Measurements from ENCODE around the gene LGR4. TPM values are rescaled to one million over a fixed set of nuclear protein-coding genes. Genes with fewer than 3 reads are reported as not detected.
A peak's percentile ranks its signal among the peaks of the same experiment; 100 is the strongest.

Gene LGR4
- total RNA-seq, 1 experiment from 2014 or later, result 99.2 TPM

DNA sequence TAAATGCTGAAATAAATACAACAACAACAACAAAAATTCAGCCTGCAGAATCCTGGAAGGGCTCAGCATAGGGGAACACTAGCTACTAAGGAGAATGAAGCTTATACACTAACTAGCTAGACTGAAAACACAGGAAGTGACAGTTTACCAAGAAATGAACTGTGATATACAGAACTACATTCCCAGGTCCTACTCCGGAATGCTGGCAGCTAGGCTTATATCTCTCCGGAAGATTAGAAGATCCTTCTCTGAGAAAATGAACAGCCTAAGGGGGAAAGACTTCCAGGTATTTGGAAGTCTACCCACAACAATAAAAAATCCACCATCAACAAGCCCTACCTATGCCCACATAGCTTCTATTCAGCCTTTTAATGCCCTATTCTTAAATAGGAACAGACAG lies 140.6 kb downstream of the LGR4 start:
- no peak overlapping the region for H3T11ph ChIP-seq (ENCODE audit: low read length)
- H3K4ac ChIP-seq (ENCODE audit: low read depth, low read length), result no peak overlapping the region
- no peak overlapping the region for H2BK12ac ChIP-seq (ENCODE audit: insufficient read length, low read depth, low read length)
- no CpG with 5 or more reads among the region's 2 CpGs for WGBS (ENCODE audit: extremely low coverage, insufficient read length, low lambda C conversion rate)
- peaks cover 4 to 31% (median 23%) of the 10 kb centered on the region in 3 experiments; a peak in 6 of 7 replicates for H3K36me3 Mint-ChIP-seq (ENCODE audit: insufficient read depth in 1 of 3, low read depth in 3 of 3)
- TF ChIP-seq, protein P1, sequence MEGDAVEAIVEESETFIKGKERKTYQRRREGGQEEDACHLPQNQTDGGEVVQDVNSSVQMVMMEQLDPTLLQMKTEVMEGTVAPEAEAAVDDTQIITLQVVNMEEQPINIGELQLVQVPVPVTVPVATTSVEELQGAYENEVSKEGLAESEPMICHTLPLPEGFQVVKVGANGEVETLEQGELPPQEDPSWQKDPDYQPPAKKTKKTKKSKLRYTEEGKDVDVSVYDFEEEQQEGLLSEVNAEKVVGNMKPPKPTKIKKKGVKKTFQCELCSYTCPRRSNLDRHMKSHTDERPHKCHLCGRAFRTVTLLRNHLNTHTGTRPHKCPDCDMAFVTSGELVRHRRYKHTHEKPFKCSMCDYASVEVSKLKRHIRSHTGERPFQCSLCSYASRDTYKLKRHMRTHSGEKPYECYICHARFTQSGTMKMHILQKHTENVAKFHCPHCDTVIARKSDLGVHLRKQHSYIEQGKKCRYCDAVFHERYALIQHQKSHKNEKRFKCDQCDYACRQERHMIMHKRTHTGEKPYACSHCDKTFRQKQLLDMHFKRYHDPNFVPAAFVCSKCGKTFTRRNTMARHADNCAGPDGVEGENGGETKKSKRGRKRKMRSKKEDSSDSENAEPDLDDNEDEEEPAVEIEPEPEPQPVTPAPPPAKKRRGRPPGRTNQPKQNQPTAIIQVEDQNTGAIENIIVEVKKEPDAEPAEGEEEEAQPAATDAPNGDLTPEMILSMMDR (conservative IDR thresholded peaks at IDR 0.05), result no peak
- H3K27ac Mint-ChIP-seq, result peak overlapping the region in 2 of 3 experiments; percentile 29 to 70; a peak in 2 of 7 replicates
- H4K5ac ChIP-seq (ENCODE audit: insufficient read length, low read depth, low read length), result no peak overlapping the region
- H3K27ac ChIP-seq (ENCODE audit: insufficient read length, low read depth, low read length), result no peak overlapping the region
- no peak overlapping the region for H2AFZ ChIP-seq (ENCODE audit: low read length)
- no peak overlapping the region for H3K14ac ChIP-seq (ENCODE audit: insufficient read depth, low read length)
- H3K4me1 Mint-ChIP-seq, result peaks cover 36 to 46% of the 10 kb centered on the region in 2 experiments
- no peaks in the 10 kb centered on the region for H4K20me1 ChIP-seq (ENCODE audit: control insufficient read depth, insufficient read depth, insufficient read length)
- no peak overlapping the region for H3K18ac ChIP-seq (ENCODE audit: insufficient read length, low read depth, low read length)
- no peaks in the 10 kb centered on the region for H3K27me3 Mint-ChIP-seq (ENCODE audit: low read depth)
- H3K56ac ChIP-seq (ENCODE audit: insufficient read length, low read depth, low read length), result no peak overlapping the region
- H3K23ac ChIP-seq (ENCODE audit: insufficient read length, low read depth, low read length), result no peak overlapping the region
- no peak overlapping the region for H2BK5ac ChIP-seq (ENCODE audit: insufficient read length, low read length)
- no peaks in the 10 kb centered on the region for H3K27me3 ChIP-seq (ENCODE audit: insufficient read depth, low read length)
- H4K8ac ChIP-seq (replicated peaks; ENCODE audit: insufficient read length, low read depth, low read length), result no peak overlapping the region
- no peak for DNase-seq
- H3K9me3 Mint-ChIP-seq, result peaks cover 0 to 2% of the 10 kb centered on the region in 2 experiments; a peak in 1 of 5 replicates
- H3K79me2 ChIP-seq (ENCODE audit: insufficient read depth, low read length), result no peaks in the 10 kb centered on the region
- H2BK20ac ChIP-seq (ENCODE audit: low read depth, low read length, poor library complexity, severe bottlenecking), result no peak overlapping the region
- H2BK120ac ChIP-seq (ENCODE audit: low read depth, low read length, poor library complexity, severe bottlenecking), result no peak overlapping the region
- no peak overlapping the region for H3K9ac ChIP-seq (ENCODE audit: extremely low read depth, insufficient read length, low read length)
- H3K4me3 Mint-ChIP-seq, result no peak overlapping the region
- no peaks in the 10 kb centered on the region for H3K23me2 ChIP-seq (ENCODE audit: insufficient read length, low read depth, low read length, poor library complexity, severe bottlenecking)
- no peaks in the 10 kb centered on the region for H3K79me1 ChIP-seq (ENCODE audit: insufficient read depth, low read depth, low read length, poor library complexity, severe bottlenecking)
- no peak overlapping the region for H4K91ac ChIP-seq (ENCODE audit: insufficient read length, low read depth, low read length)
- H2BK15ac ChIP-seq (ENCODE audit: low read depth, low read length), result no peak overlapping the region
- H2AK5ac ChIP-seq (ENCODE audit: insufficient read length, low read length), result no peak overlapping the region
- H3K4me1 ChIP-seq (ENCODE audit: insufficient read depth, low read length), result no peaks in the 10 kb centered on the region; the same call in 1 of the 2 replicates
- H3K9me3 ChIP-seq (ENCODE audit: control insufficient read depth, low read depth, low read length), result no peaks in the 10 kb centered on the region
- H3K4me2 ChIP-seq (ENCODE audit: insufficient read depth, insufficient read length, low read length), result no peak overlapping the region

All from H9 (cell line).